Keratinocyte (primary cell): Measurements from ENCODE around the gene RBFOX2. TPM values are rescaled to one million over a fixed set of nuclear protein-coding genes. Genes with fewer than 3 reads are reported as not detected.

Experiments
- DNase-seq: peaks from one replicate; pipeline ENCODE4 v3.0.0-alpha.2; 2011; ENCODE audit warnings: low read depth, missing footprints, low spot score
- FAIRE-seq: peaks from 2 replicates; lab custom pipeline; 2011; peaks lifted over from hg19 to GRCh38; lab: Jason Lieb, UNC
- H2AFZ ChIP-seq: 2 replicates; pipeline ENCODE4 v1.6.0; 2012; ENCODE audit warnings: low read length, control low read depth, inconsistent platforms; ENCODE audit not compliant: control insufficient read depth
- H3K27ac ChIP-seq: 2 replicates; pipeline ENCODE4 v1.5.1; 2011; ENCODE audit warnings: low read length; ENCODE audit not compliant: control insufficient read depth, insufficient read depth
- H3K27me3 ChIP-seq: 3 replicates; pipeline ENCODE4 v1.6.0; 2011; ENCODE audit warnings: low read length; ENCODE audit not compliant: control insufficient read depth, insufficient read depth; ENCODE audit errors: extremely low read depth
- H3K36me3 ChIP-seq, 2 experiments: 2 replicates in 1 of 2; 3 replicates in 1 of 2; pipeline ENCODE4 v1.5.1; 2011; ENCODE audit warnings: low read length in 2 of 2, mild to moderate bottlenecking in 1 of 2; ENCODE audit not compliant: control insufficient read depth in 2 of 2, insufficient read depth in 2 of 2; ENCODE audit errors: extremely low read depth in 1 of 2
- H3K4me1 ChIP-seq: 3 replicates; pipeline ENCODE4 v1.5.1; 2011; ENCODE audit warnings: low read length; ENCODE audit not compliant: control insufficient read depth, insufficient read depth; ENCODE audit errors: extremely low read depth
- H3K4me2 ChIP-seq: 3 replicates; pipeline ENCODE4 v1.6.0; 2011; ENCODE audit warnings: low read depth, low read length; ENCODE audit not compliant: control insufficient read depth, insufficient read depth; ENCODE audit errors: extremely low read depth
- H3K4me3 ChIP-seq, 3 experiments: fragments of 200-600 bp in 1 of 3; sonication (generic) in 1 of 3; 2 replicates in 2 of 3; 3 replicates in 1 of 3; pipeline ENCODE4 v1.5.1; 2011 to 2016; ENCODE audit warnings: low read length in 3 of 3, mild to moderate bottlenecking in 3 of 3, control low read depth in 2 of 3, inconsistent platforms in 1 of 3, low read depth in 1 of 3, mixed read lengths in 1 of 3, mixed run types in 1 of 3, moderate library complexity in 1 of 3; ENCODE audit not compliant: control insufficient read depth in 2 of 3, insufficient read depth in 2 of 3; ENCODE audit errors: extremely low read depth in 1 of 3
- H3K79me2 ChIP-seq: 2 replicates; pipeline ENCODE4 v1.6.0; 2012; ENCODE audit warnings: low read length; ENCODE audit not compliant: control insufficient read depth, insufficient read depth
- H3K9ac ChIP-seq: 3 replicates; pipeline ENCODE4 v1.6.0; 2011; ENCODE audit warnings: low read length; ENCODE audit not compliant: control insufficient read depth, insufficient read depth; ENCODE audit errors: extremely low read depth
- H3K9me1 ChIP-seq: 3 replicates; pipeline ENCODE4 v1.6.0; 2011; ENCODE audit warnings: low read length; ENCODE audit not compliant: control insufficient read depth, insufficient read depth; ENCODE audit errors: extremely low read depth
- H3K9me3 ChIP-seq: 2 replicates; pipeline ENCODE4 v1.5.1; 2012; ENCODE audit warnings: low read depth, low read length; ENCODE audit not compliant: control insufficient read depth
- H4K20me1 ChIP-seq: 3 replicates; pipeline ENCODE4 v1.6.0; 2011; ENCODE audit warnings: low read length; ENCODE audit not compliant: control insufficient read depth, insufficient read depth; ENCODE audit errors: extremely low read depth
- CTCF ChIP-seq, 3 experiments: IDR thresholded peaks in 1 of 3; conservative IDR thresholded peaks in 1 of 3; optimal IDR thresholded peaks in 1 of 3; 2 replicates in 2 of 3; 3 replicates in 1 of 3; pipeline versions ENCODE3 to v1.5.1; 2011; ENCODE audit warnings: low read length in 3 of 3, mild to moderate bottlenecking in 3 of 3, moderate library complexity in 2 of 3, control low read depth in 1 of 3, inconsistent platforms in 1 of 3; ENCODE audit not compliant: insufficient read depth in 2 of 3; ENCODE audit errors: extremely low read depth in 1 of 3
- EZH2 ChIP-seq: IDR thresholded peaks from one replicate; pipeline ENCODE4 v1.6.1; 2012; ENCODE audit warnings: inconsistent platforms, mild to moderate bottlenecking, low read length, moderate library complexity
- dilution Hi-C: fragments of 300-500 bp; cut with MboI; formaldehyde crosslinking; loops from one replicate; pipeline ENCODE4 v1.7.0; 2020; ENCODE audit warnings: low sequenced_read_pairs; ENCODE audit not compliant: extremely low pct_ligation_motif_present
- polyA plus RNA-seq, 5 experiments: library from polyadenylated mRNA; depleted of rRNA in 3 of 5; stranded (reverse) in 3 of 5; stranded (forward) in 1 of 5; unstranded in 1 of 5; fragments of >200 nt; gene quantifications; 1 replicate in 1 of 5; 2 replicates in 3 of 5; 3 replicates in 1 of 5; pipeline versions ENCODE4 v1.2.1 to v1.2.3, GENCODE V29; 2011 to 2012; ENCODE audit warnings: missing spikeins in 2 of 5, low read depth in 1 of 5, low replicate concordance in 1 of 5

Gene RBFOX2
- polyA plus RNA-seq, 1 donor (not counting 4 experiments of a cell fraction or from before 2014, with no cell fraction given): 118 TPM

- H3K4me1 ChIP-seq: peaks cover 15% of the 10 kb centered on the region
- H3K4me3 ChIP-seq: no peak overlapping the region
- dilution Hi-C loops: no loop called here
- FAIRE-seq: no peak
- H3K4me2 ChIP-seq: no peak overlapping the region
- H3K36me3 ChIP-seq: no peaks in the 10 kb centered on the region
- H3K27me3 ChIP-seq: no peaks in the 10 kb centered on the region
- H3K79me2 ChIP-seq: peaks cover 22% of the 10 kb centered on the region
- no peak for TF ChIP-seq CTCF (optimal IDR thresholded peaks at IDR 0.05 in 1 of 3, IDR thresholded peaks at IDR 0.05 in 1 of 3, conservative IDR thresholded peaks at IDR 0.05 in 1 of 3; ENCODE audit: extremely low read depth in 1 of 3, insufficient read depth in 2 of 3, low read length in 3 of 3)
- TF ChIP-seq EZH2: no peak
- H3K9me1 ChIP-seq: no peaks in the 10 kb centered on the region
- H3K27ac ChIP-seq: no peak overlapping the region
- DNase-seq: no peak
- no peaks in the 10 kb centered on the region for H3K9me3 ChIP-seq
- no peak overlapping the region for H3K9ac ChIP-seq
- H4K20me1 ChIP-seq: no peaks in the 10 kb centered on the region
- H2AFZ ChIP-seq: no peak overlapping the region
Measured at GRCh38 chr22:35866651-35867050, 162.0 kb downstream of the RBFOX2 start.

DNA sequence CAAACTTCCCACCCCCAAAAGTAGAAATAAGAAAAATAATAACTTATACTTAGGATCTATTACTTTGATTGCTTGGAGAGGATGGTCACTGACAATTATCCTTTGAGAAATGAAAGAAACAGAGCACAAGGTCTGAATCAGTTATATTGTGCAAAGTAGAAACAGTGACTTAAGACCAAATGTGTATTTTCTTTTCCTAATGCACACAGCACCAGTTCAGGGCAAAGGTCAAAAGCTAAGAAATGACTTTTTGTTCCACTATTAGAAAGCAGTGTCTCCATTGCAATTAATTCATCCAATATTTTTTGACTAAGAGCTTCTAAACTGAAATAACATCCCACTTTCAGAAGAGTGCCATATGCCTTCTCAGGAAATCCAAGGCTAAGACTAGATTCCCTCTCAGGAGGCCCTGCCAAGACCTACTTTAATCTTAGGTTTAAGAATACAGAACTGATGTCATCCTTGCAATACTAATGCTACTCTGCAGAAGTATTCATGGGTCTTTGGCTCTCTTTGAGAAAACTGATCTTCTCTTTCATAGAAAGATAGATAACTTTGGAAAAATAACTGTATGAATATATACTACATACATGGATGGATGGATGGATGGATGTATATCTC lies 164.0 kb downstream of the RBFOX2 start:
- H3K79me2 ChIP-seq: peaks cover 37% of the 10 kb centered on the region
- H3K9me3 ChIP-seq: no peaks in the 10 kb centered on the region
- H2AFZ ChIP-seq: no peak overlapping the region
- no peaks in the 10 kb centered on the region for H3K9me1 ChIP-seq
- no peaks in the 10 kb centered on the region for H3K27me3 ChIP-seq
- H3K4me1 ChIP-seq: peaks cover 18% of the 10 kb centered on the region
- TF ChIP-seq CTCF (optimal IDR thresholded peaks at IDR 0.05 in 1 of 3, IDR thresholded peaks at IDR 0.05 in 1 of 3, conservative IDR thresholded peaks at IDR 0.05 in 1 of 3; ENCODE audit: extremely low read depth in 1 of 3, insufficient read depth in 2 of 3, low read length in 3 of 3): no peak
- no peak for TF ChIP-seq EZH2
- DNase-seq (no peak), FAIRE-seq (no peak)
- no peak overlapping the region for H3K9ac ChIP-seq
- dilution Hi-C loops: no loop called here
- H4K20me1 ChIP-seq: peaks cover 2% of the 10 kb centered on the region
- no peak overlapping the region for H3K27ac ChIP-seq
- H3K4me3 ChIP-seq: no peak overlapping the region
- no peaks in the 10 kb centered on the region for H3K36me3 ChIP-seq
- no peak overlapping the region for H3K4me2 ChIP-seq
